HEK293 (cell line): Measurements from ENCODE around the gene RNU1-3.
A peak's percentile ranks its signal among the peaks of the same experiment; 100 is the strongest.
"Not testable (repeated sequence)": the region's sequence is repeated elsewhere in the genome, so short reads cannot be mapped to it uniquely, and the experiment has no call there.

Experiments used
- CTCF ChIA-PET: fragments of 350-600 bp; formaldehyde crosslinking; extraction: SDS; loops from one replicate; lab custom pipeline; 2021; ENCODE audit warnings: antibody characterized with exemption; lab: Yijun Ruan, JAX
- POLR2A ChIA-PET: fragments of 300-600 bp; formaldehyde crosslinking; extraction: SDS; loops from one replicate; lab custom pipeline; 2020; ENCODE audit warnings: antibody characterized with exemption, inconsistent platforms; lab: Yijun Ruan, JAX
- H3K27ac ChIP-seq: fragments of 200-500 bp; sonication (Bioruptor generic); 2 replicates; pipeline ENCODE4 v1.5.1; 2014; ENCODE audit warnings: low read depth, low read length, control low read depth, inconsistent platforms; ENCODE audit errors: extremely low read depth
- H3K36me3 ChIP-seq, 2 experiments: fragments of 200-500 bp in 1 of 2; sonication (Bioruptor generic) in 1 of 2; 1 replicate in 1 of 2; 2 replicates in 1 of 2; pipeline ENCODE4 v1.5.1; 2014 to 2017; ENCODE audit warnings: inconsistent platforms in 2 of 2, low read length in 2 of 2; ENCODE audit not compliant: control insufficient read depth in 2 of 2, insufficient read depth in 1 of 2
- H3K4me1 ChIP-seq: fragments of 200-500 bp; sonication (Bioruptor generic); 2 replicates; pipeline ENCODE4 v1.5.1; 2014; ENCODE audit warnings: mild to moderate bottlenecking, low read length, inconsistent platforms; ENCODE audit not compliant: control insufficient read depth, insufficient read depth
- H3K4me3 ChIP-seq: 2 replicates; pipeline ENCODE4 v1.5.1; 2011; ENCODE audit warnings: low read depth, mild to moderate bottlenecking, control low read depth, low read length, moderate library complexity
- H3K9me3 ChIP-seq: fragments of 200-500 bp; sonication (Bioruptor generic); 2 replicates; pipeline ENCODE4 v1.5.1; 2014; ENCODE audit warnings: low read depth, low read length, inconsistent platforms; ENCODE audit not compliant: control insufficient read depth, insufficient read depth
- EGR2 ChIP-seq: fragments of 450-650 bp; formaldehyde crosslinking; IDR thresholded peaks from 2 replicates; pipeline ENCODE4 v1.5.1; 2016; ENCODE audit warnings: low read depth, missing biosample characterization, missing genetic modification characterization
- GLIS1 ChIP-seq: fragments of 450-650 bp; formaldehyde crosslinking; IDR thresholded peaks from 2 replicates; pipeline ENCODE4 v1.5.1; 2016; ENCODE audit warnings: missing biosample characterization, missing genetic modification characterization
- KLF1 ChIP-seq: fragments of 450-650 bp; formaldehyde crosslinking; IDR thresholded peaks from 2 replicates; pipeline ENCODE4 v1.5.1; 2016; ENCODE audit warnings: missing biosample characterization, missing genetic modification characterization
- REST ChIP-seq: fragments of 450-650 bp; formaldehyde crosslinking; IDR thresholded peaks from 2 replicates; pipeline ENCODE4 v1.5.1; 2016; ENCODE audit warnings: missing biosample characterization, missing genetic modification characterization
- SP2 ChIP-seq: fragments of 450-650 bp; formaldehyde crosslinking; IDR thresholded peaks from 2 replicates; pipeline ENCODE4 v1.5.1; 2016; ENCODE audit warnings: missing biosample characterization, missing genetic modification characterization
- SP3 ChIP-seq: fragments of 450-650 bp; formaldehyde crosslinking; IDR thresholded peaks from 2 replicates; pipeline ENCODE4 v1.5.1; 2016; ENCODE audit warnings: missing biosample characterization, missing genetic modification characterization
- ZBTB17 ChIP-seq: fragments of 450-650 bp; formaldehyde crosslinking; IDR thresholded peaks from 2 replicates; pipeline ENCODE4 v1.5.1; 2016; ENCODE audit warnings: missing biosample characterization, missing genetic modification characterization
- ZFHX2 ChIP-seq: fragments of 450-650 bp; formaldehyde crosslinking; conservative IDR thresholded peaks from 2 replicates; pipeline ENCODE4 v1.5.1; 2016; ENCODE audit warnings: missing biosample characterization, missing genetic modification characterization
- ZNF2 ChIP-seq: fragments of 450-650 bp; formaldehyde crosslinking; IDR thresholded peaks from 2 replicates; pipeline ENCODE4 v1.5.1; 2016; ENCODE audit warnings: missing biosample characterization, missing genetic modification characterization
- ZNF600 ChIP-seq: fragments of 450-650 bp; formaldehyde crosslinking; IDR thresholded peaks from 2 replicates; pipeline ENCODE4 v1.5.1; 2016; ENCODE audit warnings: missing biosample characterization, missing genetic modification characterization
- ZNF785 ChIP-seq: fragments of 450-650 bp; formaldehyde crosslinking; IDR thresholded peaks from 2 replicates; pipeline ENCODE4 v1.5.1; 2016; ENCODE audit warnings: missing biosample characterization, missing genetic modification characterization
- ZXDB ChIP-seq: fragments of 450-650 bp; formaldehyde crosslinking; IDR thresholded peaks from 2 replicates; pipeline ENCODE4 v1.5.1; 2016; ENCODE audit warnings: missing biosample characterization, missing genetic modification characterization
- TF ChIP-seq, protein P1 (sequence below): fragments of 450-650 bp; formaldehyde crosslinking; IDR thresholded peaks from 2 replicates; pipeline ENCODE4 v1.5.1; 2016; ENCODE audit warnings: missing biosample characterization, missing genetic modification characterization
- TF ChIP-seq, protein P2 (sequence below): fragments of 450-650 bp; formaldehyde crosslinking; IDR thresholded peaks from 2 replicates; pipeline ENCODE4 v1.5.1; 2017; ENCODE audit warnings: missing biosample characterization, missing genetic modification characterization

The RNU1-3 gene

DNA sequence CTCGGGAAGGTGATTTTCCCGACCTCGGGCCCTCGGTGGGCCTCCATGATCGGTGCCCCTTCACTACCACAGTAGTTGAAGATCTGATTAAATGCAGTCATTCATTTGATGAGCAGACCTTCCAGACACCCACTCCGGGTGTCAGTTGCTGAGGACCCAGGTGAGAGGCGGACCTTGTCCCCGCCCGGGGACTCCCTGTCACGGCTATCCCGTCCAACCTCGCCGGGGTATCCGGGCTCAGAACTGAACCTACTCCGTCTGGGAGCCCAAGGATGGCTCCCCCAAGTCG, 22.6 kb downstream of the RNU1-3 start:
- ChIA-PET CTCF (interaction anchor here (0.9 to 2.4 kb wide), 2 partner anchors 8 to 19 kb away, joined by 3 to 8 read pairs; no protein-coding TSS in a partner anchor), POLR2A (interaction anchor here (0.7 to 1.0 kb wide), 3 partner anchors 23 to 203 kb away, joined by 3 to 4 read pairs (median 3); no protein-coding TSS in a partner anchor)
- no peaks in the 10 kb centered on the region for H3K9me3 ChIP-seq

GRCh38 chr1:16643476-16644192, 23.1 kb downstream of the RNU1-3 start:
- Histone ChIP-seq H3K4me3 (peak overlapping the region; percentile 76), H3K36me3 (peaks cover 0 to 11% of the 10 kb centered on the region in 2 experiments; a peak in 1 of 3 replicates), H3K27ac (peak overlapping the region; percentile 55; the same call in 1 of the 2 replicates)
- TF ChIP-seq SP2 (peak; percentile 38; the same call in 1 of the 2 replicates), KLF1 (tag by site-specific recombination) (peak; percentile 48; the same call in 1 of the 2 replicates), SP3 (tag by site-specific recombination) (peak; percentile 55), ZFHX2 (peak; percentile 45), ZBTB17 (tag by site-specific recombination) (peak; percentile 43), GLIS1 (tag by site-specific recombination) (peak; percentile 43), ZNF600 (peak; percentile 100), REST (tag by site-specific recombination) (peak; percentile 95), EGR2 (tag by site-specific recombination) (peak; percentile 48; the same call in 1 of the 2 replicates), ZNF2 (tag by site-specific recombination) (0 out of 2 replicates have a peak, but pooled peaks have one; percentile 38), ZXDB (0 out of 2 replicates have a peak, but pooled peaks have one; percentile 14)
- TF ChIP-seq, protein P1, sequence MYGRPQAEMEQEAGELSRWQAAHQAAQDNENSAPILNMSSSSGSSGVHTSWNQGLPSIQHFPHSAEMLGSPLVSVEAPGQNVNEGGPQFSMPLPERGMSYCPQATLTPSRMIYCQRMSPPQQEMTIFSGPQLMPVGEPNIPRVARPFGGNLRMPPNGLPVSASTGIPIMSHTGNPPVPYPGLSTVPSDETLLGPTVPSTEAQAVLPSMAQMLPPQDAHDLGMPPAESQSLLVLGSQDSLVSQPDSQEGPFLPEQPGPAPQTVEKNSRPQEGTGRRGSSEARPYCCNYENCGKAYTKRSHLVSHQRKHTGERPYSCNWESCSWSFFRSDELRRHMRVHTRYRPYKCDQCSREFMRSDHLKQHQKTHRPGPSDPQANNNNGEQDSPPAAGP (tag by site-specific recombination): peak; percentile 63; the same call in 1 of the 2 replicates
- TF ChIP-seq, protein P2, sequence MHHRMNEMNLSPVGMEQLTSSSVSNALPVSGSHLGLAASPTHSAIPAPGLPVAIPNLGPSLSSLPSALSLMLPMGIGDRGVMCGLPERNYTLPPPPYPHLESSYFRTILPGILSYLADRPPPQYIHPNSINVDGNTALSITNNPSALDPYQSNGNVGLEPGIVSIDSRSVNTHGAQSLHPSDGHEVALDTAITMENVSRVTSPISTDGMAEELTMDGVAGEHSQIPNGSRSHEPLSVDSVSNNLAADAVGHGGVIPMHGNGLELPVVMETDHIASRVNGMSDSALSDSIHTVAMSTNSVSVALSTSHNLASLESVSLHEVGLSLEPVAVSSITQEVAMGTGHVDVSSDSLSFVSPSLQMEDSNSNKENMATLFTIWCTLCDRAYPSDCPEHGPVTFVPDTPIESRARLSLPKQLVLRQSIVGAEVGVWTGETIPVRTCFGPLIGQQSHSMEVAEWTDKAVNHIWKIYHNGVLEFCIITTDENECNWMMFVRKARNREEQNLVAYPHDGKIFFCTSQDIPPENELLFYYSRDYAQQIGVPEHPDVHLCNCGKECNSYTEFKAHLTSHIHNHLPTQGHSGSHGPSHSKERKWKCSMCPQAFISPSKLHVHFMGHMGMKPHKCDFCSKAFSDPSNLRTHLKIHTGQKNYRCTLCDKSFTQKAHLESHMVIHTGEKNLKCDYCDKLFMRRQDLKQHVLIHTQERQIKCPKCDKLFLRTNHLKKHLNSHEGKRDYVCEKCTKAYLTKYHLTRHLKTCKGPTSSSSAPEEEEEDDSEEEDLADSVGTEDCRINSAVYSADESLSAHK (tag by site-specific recombination): 0 out of 2 replicates have a peak, but pooled peaks have one; percentile 7
- not testable (repeated sequence) for H3K9me3 ChIP-seq, H3K4me1 ChIP-seq
- POLR2A ChIA-PET: interaction anchor here (1.0 kb wide), 2 partner anchors 23 to 64 kb away, joined by 3 to 4 read pairs; no protein-coding TSS in a partner anchor
- CTCF ChIA-PET: interaction anchor here (0.9 to 2.4 kb wide), 2 partner anchors 8 to 18 kb away, joined by 3 to 8 read pairs; no protein-coding TSS in a partner anchor

More for the DNA sequence above, 22.6 kb downstream of the RNU1-3 start:
- H3K4me3 ChIP-seq: peak overlapping the region; percentile 76
- no peaks in the 10 kb centered on the region for H3K4me1 ChIP-seq
- peaks cover 0 to 11% of the 10 kb centered on the region in 2 experiments; a peak in 1 of 3 replicates for H3K36me3 ChIP-seq
- peak overlapping the region; percentile 55; the same call in 1 of the 2 replicates for H3K27ac ChIP-seq
- no peak for TF ChIP-seq ZNF785
- TF ChIP-seq, all 188 proteins: peak for 0

DNA sequence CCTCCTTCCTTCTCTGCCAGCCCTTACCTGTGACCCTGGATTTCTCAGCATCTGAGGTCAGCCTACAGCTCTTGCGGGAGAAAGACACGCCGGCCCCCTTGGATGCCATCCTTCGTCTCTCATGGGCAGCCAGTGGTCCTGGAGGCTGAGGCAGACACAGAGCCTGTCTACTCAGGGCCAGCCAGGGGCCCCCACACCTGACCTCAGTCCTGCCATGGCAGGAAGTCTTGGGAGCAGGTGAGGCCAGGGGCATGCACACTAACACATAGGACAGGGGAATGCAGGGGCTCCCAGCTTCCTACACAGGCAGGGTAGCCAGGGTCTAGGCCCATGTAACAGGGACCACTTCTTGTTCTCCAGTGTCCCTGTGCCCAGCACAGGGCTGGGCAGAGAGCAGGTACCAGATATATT, 23.7 kb downstream of the RNU1-3 start:
- H3K27ac ChIP-seq, POLR2A ChIA-PET, CTCF ChIA-PET, H3K4me3 ChIP-seq, H3K4me1 ChIP-seq, H3K9me3 ChIP-seq: not testable (repeated sequence)
- H3K36me3 ChIP-seq: peaks cover 0 to 11% of the 10 kb centered on the region in 2 experiments; a peak in 1 of 3 replicates
